Raji (cell line): Measurements from ENCODE around the gene FNDC3B.

Source experiments
- POLR2A ChIP-seq: IDR thresholded peaks from 2 replicates; pipeline ENCODE4 v1.6.1; 2011; ENCODE audit warnings: low read depth, low read length, control low read depth; ENCODE audit not compliant: insufficient read depth

The FNDC3B gene

GRCh38 chr3:172246107-172246844 lies 206.9 kb downstream of the FNDC3B start:
- TF ChIP-seq POLR2A = no peak

DNA sequence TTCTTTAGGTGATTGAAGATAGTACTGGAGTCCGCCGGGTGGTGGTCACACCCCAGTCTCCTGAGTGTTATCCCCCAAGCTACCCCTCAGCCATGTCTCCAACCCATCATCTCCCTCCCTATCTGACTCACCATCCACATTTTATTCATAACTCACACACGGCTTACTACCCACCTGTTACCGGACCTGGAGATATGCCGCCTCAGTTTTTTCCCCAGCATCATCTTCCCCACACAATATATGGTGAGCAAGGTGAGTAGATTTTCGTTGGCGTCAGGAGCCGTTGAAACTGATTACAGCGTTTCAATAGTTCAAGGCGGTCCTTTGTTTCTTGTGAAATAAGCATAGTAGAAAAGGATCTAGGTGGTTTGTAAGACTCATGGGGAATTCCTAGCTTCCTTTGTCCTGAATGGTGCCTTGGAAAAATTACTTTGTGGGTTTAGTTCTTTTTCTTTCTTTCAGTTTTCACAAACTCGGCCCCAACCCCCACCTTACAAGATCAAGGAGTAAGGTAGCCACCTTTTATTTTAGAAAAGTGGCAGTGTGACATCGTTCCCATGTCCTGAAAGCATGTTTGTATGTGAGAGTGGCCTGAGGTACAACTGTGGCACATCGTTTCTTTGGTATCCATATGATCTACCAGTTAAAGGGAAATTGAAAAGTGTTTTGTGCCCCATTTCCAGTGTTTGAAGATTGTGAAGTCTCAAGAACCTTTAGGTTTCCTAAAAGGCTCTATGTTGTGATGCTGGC lies 208.3 kb downstream of the FNDC3B start:
- no peak for TF ChIP-seq POLR2A

- TF ChIP-seq POLR2A = no peak
Observed at GRCh38 chr3:172249039-172249438, 209.7 kb downstream of the FNDC3B start.

DNA sequence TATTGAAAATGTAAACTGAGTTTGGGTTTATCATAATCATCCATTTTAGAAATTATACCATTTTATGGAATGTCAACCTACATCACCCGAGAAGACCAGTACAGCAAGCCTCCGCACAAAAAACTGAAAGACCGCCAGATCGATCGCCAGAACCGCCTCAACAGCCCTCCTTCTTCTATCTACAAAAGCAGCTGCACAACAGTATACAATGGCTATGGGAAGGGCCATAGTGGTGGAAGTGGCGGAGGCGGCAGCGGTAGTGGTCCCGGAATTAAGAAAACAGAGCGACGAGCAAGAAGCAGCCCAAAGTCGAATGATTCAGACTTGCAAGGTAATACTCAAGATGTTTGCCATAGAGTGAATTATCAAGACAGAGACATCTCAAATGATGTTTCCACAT lies 211.8 kb downstream of the FNDC3B start:
- no peak for TF ChIP-seq POLR2A

DNA sequence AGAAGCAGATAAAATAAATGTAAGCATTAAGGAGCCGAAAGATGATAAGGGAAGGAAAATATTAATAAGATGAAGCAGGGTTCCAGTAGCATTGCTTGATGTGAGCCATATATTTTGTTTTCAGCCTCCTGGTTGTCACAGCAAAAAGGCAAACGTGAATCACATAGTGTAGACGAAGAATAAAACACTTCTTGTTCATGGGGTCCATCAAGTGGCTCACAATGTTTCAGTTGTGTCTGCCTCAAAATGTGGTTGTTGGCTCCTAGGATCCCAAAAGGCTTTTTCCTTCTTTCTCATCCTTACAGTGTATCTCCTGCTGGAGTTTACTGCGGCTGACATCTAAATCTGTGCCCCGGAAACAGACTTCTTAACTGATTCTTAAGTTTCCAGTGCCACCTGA lies 213.8 kb downstream of the FNDC3B start:
- no peak for TF ChIP-seq POLR2A

- no peak for TF ChIP-seq POLR2A
Observed at GRCh38 chr3:172254542-172254941, 215.2 kb downstream of the FNDC3B start.

- TF ChIP-seq POLR2A = no peak
Observed at GRCh38 chr3:172256101-172256734, 216.8 kb downstream of the FNDC3B start.

DNA sequence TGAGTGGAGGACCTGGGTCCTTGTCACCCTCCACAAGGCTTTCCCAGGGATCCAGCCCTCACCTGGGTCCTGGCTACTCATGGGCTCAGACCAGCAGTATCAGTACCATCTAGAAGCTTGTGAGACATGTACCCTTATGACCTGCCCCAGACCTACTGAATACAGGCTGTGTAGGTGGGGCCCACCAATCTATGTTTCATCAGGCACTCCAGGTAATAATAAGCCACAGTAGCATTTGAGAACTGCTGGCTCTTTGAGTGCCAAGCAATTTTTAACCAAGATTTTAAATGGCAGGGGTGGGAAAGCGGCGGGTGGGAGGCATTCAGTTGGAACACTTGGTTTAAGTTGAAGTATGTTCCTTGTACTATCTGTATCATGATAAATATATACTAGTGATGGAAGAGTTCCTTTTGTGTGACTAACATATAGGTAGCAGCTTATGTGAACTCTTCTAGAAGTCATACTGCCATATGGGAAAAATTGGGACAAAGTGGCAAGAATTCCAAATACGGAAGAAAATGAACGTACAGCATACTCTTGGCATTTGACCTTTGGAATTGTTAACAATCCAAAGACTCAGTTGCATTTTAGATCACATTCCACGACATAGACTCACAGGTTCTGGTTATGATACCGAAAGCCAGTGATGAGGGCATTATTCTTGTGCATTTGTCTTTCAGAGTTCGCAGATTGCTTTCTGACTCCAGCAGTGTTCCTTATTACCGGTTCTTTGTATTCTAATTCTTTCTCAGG lies 218.4 kb downstream of the FNDC3B start:
- TF ChIP-seq POLR2A = no peak

DNA sequence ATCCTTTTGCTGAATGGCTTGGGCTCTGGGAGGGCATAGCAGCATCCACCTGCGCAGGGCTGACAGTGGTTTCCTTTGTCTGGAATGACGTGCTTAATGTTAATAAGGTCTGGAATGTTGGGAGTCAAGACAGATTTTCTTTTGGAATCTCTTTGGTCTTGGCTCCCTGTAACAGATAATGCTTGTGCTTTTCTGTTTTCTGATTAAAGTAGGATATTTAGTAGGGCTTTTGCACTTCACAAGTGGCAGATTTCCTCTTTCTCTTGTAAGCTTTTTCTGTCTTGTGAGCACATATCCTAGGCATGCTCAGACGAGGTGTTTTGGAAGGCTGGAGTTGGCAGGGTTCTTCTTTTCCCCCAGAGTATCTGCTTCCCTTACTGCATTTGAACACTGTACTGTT lies 219.2 kb downstream of the FNDC3B start:
- TF ChIP-seq POLR2A = no peak

GRCh38 chr3:172259111-172259541 lies 219.7 kb downstream of the FNDC3B start:
- no peak for TF ChIP-seq POLR2A

DNA sequence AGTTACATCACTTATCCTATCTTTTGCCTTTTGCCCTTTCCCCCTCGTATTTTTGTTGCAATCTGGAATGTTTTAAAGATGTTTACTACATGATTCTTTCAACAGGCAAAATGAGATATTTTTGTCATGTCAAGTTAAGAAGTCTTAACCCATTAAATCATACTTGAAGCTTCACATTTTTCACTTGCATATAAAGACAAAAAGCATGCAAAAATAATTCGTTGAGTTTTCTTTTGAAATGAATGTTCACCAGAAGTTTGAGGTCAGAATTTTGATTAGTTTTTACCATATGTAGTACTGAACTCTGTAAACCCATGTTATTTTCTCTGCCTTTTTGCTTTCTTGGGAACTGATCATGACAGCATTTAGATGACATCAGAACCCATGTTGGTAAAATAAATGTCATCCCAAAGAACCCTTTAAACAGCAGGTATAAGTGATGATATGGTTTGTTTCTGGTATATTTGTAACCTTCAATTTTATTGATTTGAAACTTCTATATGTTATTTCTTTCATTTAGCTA lies 220.4 kb downstream of the FNDC3B start:
- TF ChIP-seq POLR2A = no peak

GRCh38 chr3:172260381-172260780 lies 221.0 kb downstream of the FNDC3B start:
- TF ChIP-seq POLR2A = no peak

- TF ChIP-seq POLR2A = no peak
Observed at GRCh38 chr3:172261054-172261453, 221.7 kb downstream of the FNDC3B start.

DNA sequence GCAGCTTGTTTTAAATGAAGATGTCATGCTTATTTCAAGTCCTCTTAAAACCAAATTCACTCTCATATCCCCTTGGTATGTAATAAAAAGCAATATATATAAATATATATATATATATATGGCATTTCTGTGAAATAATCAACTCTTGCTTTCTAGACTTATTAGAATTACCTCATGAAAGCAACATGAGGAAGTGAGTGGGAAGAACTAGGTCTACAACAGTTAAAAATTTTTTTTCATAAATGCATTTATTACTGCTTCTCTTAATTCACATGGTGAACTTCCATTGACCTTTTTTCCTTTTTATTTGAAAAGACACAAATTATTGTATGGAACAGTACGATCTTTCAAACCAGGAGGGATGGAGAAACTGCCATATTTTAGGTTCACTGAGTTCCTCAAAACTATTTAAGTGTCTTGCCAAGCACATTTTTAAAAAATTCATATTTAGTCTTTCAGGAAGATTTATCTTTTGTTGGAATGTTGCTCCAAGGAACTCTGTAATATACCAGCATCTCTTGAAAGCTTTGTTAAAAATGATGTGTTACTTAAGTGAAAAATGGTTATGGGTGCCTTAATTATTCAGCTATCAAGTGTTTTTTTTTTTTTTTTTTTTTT lies 223.7 kb downstream of the FNDC3B start:
- no peak for TF ChIP-seq POLR2A
